IMR-90 (cell line): Measurements from ENCODE around the gene SLC9A9. TPM values are rescaled to one million over a fixed set of nuclear protein-coding genes. Genes with fewer than 3 reads are reported as not detected.

Experiments
- ATAC-seq: fragments of 200-7000 bp; cut with Tn5 transposase; 2 replicates; pipeline ENCODE4 v1.9.1; 2020; ENCODE audit warnings: low read depth, mild to moderate bottlenecking, moderate library complexity
- BruUV-seq: library from RNA; stranded (reverse); fragments of 400-500 nt; replicated peaks from 2 replicates; lab custom pipeline; 2021; lab: Mats Ljungman, UMichigan
- CTCF ChIA-PET: fragments of 300-600 bp; formaldehyde crosslinking; extraction: SDS; loops from one replicate; lab custom pipeline; 2021; ENCODE audit warnings: antibody characterized with exemption; lab: Yijun Ruan, JAX
- POLR2A ChIA-PET: fragments of 300-600 bp; sonication (Branson Sonifier 250); formaldehyde crosslinking; loops from one replicate; lab custom pipeline; 2022; ENCODE audit warnings: antibody characterized with exemption; ENCODE audit not compliant: unreplicated experiment; lab: Charles Lee
- DNase-seq: peaks from one replicate; pipeline ENCODE4 v3.0.0; 2013
- H2AFZ ChIP-seq: replicated peaks from 2 replicates; pipeline ENCODE3; 2013; ENCODE audit warnings: low read length, mild to moderate bottlenecking; ENCODE audit not compliant: poor library complexity
- H2AK5ac ChIP-seq: 2 replicates; pipeline ENCODE4 v1.6.1; 2013; ENCODE audit warnings: low read depth, low read length, inconsistent platforms
- H2AK9ac ChIP-seq: replicated peaks from 2 replicates; pipeline ENCODE3; 2013; ENCODE audit warnings: mild to moderate bottlenecking, low read depth, low read length, moderate library complexity; ENCODE audit not compliant: poor library complexity
- H2BK120ac ChIP-seq: 2 replicates; pipeline ENCODE4 v1.6.1; 2013; ENCODE audit warnings: low read depth, low read length, inconsistent platforms
- H2BK15ac ChIP-seq: 3 replicates; pipeline ENCODE4 v1.6.1; 2013; ENCODE audit warnings: low read depth, low read length, inconsistent platforms
- H2BK20ac ChIP-seq: 2 replicates; pipeline ENCODE4 v1.6.1; 2013; ENCODE audit warnings: low read depth, mild to moderate bottlenecking, inconsistent platforms, low read length, moderate library complexity
- H2BK5ac ChIP-seq: 2 replicates; pipeline ENCODE4 v1.6.1; 2013; ENCODE audit warnings: mild to moderate bottlenecking, low read depth, low read length, inconsistent platforms; ENCODE audit not compliant: poor library complexity, severe bottlenecking
- H3K14ac ChIP-seq: replicated peaks from 2 replicates; pipeline ENCODE4 v1.6.1; 2013; ENCODE audit warnings: low read depth, low read length, inconsistent platforms
- H3K18ac ChIP-seq: 2 replicates; pipeline ENCODE4 v1.6.1; 2013; ENCODE audit warnings: low read depth, low read length, control low read depth
- H3K23ac ChIP-seq: 2 replicates; pipeline ENCODE4 v1.6.1; 2013; ENCODE audit warnings: low read depth, low read length, inconsistent platforms
- H3K27ac ChIP-seq: 2 replicates; pipeline ENCODE4 v1.5.1; 2013; ENCODE audit warnings: mild to moderate bottlenecking, control low read depth, low read length; ENCODE audit not compliant: insufficient read depth
- H3K27me3 ChIP-seq: 2 replicates; pipeline ENCODE4 v1.6.1; 2013; ENCODE audit warnings: low read length; ENCODE audit not compliant: control insufficient read depth, insufficient read depth
- H3K36me3 ChIP-seq: 2 replicates; pipeline ENCODE4 v1.6.1; 2013; ENCODE audit warnings: low read length, mixed read lengths; ENCODE audit not compliant: control insufficient read depth, insufficient read depth
- H3K4ac ChIP-seq: 2 replicates; pipeline ENCODE4 v1.6.1; 2013; ENCODE audit warnings: low read depth, low read length, inconsistent platforms
- H3K4me1 ChIP-seq: 2 replicates; pipeline ENCODE4 v1.6.1; 2013; ENCODE audit warnings: low read length, mixed read lengths; ENCODE audit not compliant: control insufficient read depth, insufficient read depth
- H3K4me2 ChIP-seq: 2 replicates; pipeline ENCODE4 v1.6.1; 2013; ENCODE audit warnings: low read depth, mild to moderate bottlenecking, control low read depth, low read length, moderate library complexity
- H3K4me3 ChIP-seq: 2 replicates; pipeline ENCODE4 v1.5.1; 2013; ENCODE audit warnings: low read depth, mild to moderate bottlenecking, control low read depth, low read length, moderate library complexity; ENCODE audit not compliant: insufficient read depth
- H3K56ac ChIP-seq: 2 replicates; pipeline ENCODE4 v1.6.1; 2013; ENCODE audit warnings: low read length, inconsistent platforms; ENCODE audit not compliant: insufficient read depth; ENCODE audit errors: extremely low read depth
- H3K79me1 ChIP-seq, 2 experiments: 2 replicates each; pipeline ENCODE4 v1.6.1; 2013; ENCODE audit warnings: low read length in 2 of 2, inconsistent platforms in 1 of 2, low read depth in 1 of 2
- H3K9ac ChIP-seq: 2 replicates; pipeline ENCODE4 v1.6.1; 2013; ENCODE audit warnings: low read depth, low read length, control low read depth
- H3K9me1 ChIP-seq: 2 replicates; pipeline ENCODE4 v1.6.1; 2013; ENCODE audit warnings: low read length, inconsistent platforms; ENCODE audit not compliant: insufficient read depth
- H3K9me3 ChIP-seq: 2 replicates; pipeline ENCODE4 v1.6.1; 2013; ENCODE audit warnings: low read length; ENCODE audit not compliant: control insufficient read depth, insufficient read depth
- H4K20me1 ChIP-seq: 2 replicates; pipeline ENCODE4 v1.6.1; 2013; ENCODE audit warnings: low read length, inconsistent platforms; ENCODE audit not compliant: insufficient read depth
- H4K5ac ChIP-seq: 2 replicates; pipeline ENCODE4 v1.6.1; 2013; ENCODE audit warnings: mild to moderate bottlenecking, low read depth, low read length, control low read depth
- H4K8ac ChIP-seq, 2 experiments: 2 replicates each; pipeline ENCODE4 v1.6.1; 2013; ENCODE audit warnings: low read depth in 2 of 2, low read length in 2 of 2, control low read depth in 1 of 2, inconsistent platforms in 1 of 2
- H4K91ac ChIP-seq: 2 replicates; pipeline ENCODE4 v1.6.1; 2013; ENCODE audit warnings: low read depth, low read length, inconsistent platforms; ENCODE audit not compliant: insufficient read depth
- BHLHE40 ChIP-seq: fragments of 150-350 bp; IDR thresholded peaks from 2 replicates; pipeline ENCODE4 v1.6.1; 2016; ENCODE audit warnings: mild to moderate bottlenecking, low read depth, low read length
- CEBPB ChIP-seq: IDR thresholded peaks from 2 replicates; pipeline ENCODE4 v1.6.1; 2012; ENCODE audit warnings: low read depth, low read length, improper control_type of control experiment
- CHD1 ChIP-seq: IDR thresholded peaks from 2 replicates; pipeline ENCODE4 v1.6.1; 2012; ENCODE audit warnings: low read depth, low read length, improper control_type of control experiment
- CTCF ChIP-seq: conservative IDR thresholded peaks from 2 replicates; pipeline ENCODE4 v1.5.1; 2012; ENCODE audit warnings: mild to moderate bottlenecking, low read depth, low read length, improper control_type of control experiment
- ELK1 ChIP-seq: fragments of 150-350 bp; IDR thresholded peaks from 2 replicates; pipeline ENCODE4 v1.6.1; 2016; ENCODE audit warnings: low read depth, mild to moderate bottlenecking, low read length, moderate library complexity, borderline replicate concordance
- FOS ChIP-seq: fragments of 150-350 bp; IDR thresholded peaks from 2 replicates; pipeline ENCODE4 v1.6.1; 2016; ENCODE audit warnings: low read depth, low read length
- MAFK ChIP-seq: IDR thresholded peaks from 2 replicates; pipeline ENCODE4 v1.6.1; 2012; ENCODE audit warnings: low read depth, low read length, improper control_type of control experiment
- MAZ ChIP-seq: IDR thresholded peaks from 2 replicates; pipeline ENCODE4 v1.6.1; 2012; ENCODE audit warnings: low read depth, mild to moderate bottlenecking, low read length, improper control_type of control experiment, moderate library complexity, borderline replicate concordance
- MXI1 ChIP-seq: IDR thresholded peaks from 2 replicates; pipeline ENCODE4 v1.6.1; 2012; ENCODE audit warnings: low read depth, mild to moderate bottlenecking, low read length, moderate library complexity, borderline replicate concordance
- NFE2L2 ChIP-seq: fragments of 150-350 bp; IDR thresholded peaks from 2 replicates; pipeline ENCODE4 v1.6.1; 2016; ENCODE audit warnings: low read depth, mild to moderate bottlenecking, low read length
- POLR2A ChIP-seq: IDR thresholded peaks from 2 replicates; pipeline ENCODE4 v1.6.1; 2012; ENCODE audit warnings: mild to moderate bottlenecking, low read depth, low read length
- RAD21 ChIP-seq: IDR thresholded peaks from 2 replicates; pipeline ENCODE4 v1.6.1; 2012; ENCODE audit warnings: low read length, improper control_type of control experiment
- SMC3 ChIP-seq: fragments of 150-350 bp; IDR thresholded peaks from 2 replicates; pipeline ENCODE4 v1.6.1; 2016; ENCODE audit warnings: low read depth, mild to moderate bottlenecking, antibody characterized with exemption, low read length, moderate library complexity
- USF2 ChIP-seq: fragments of 150-350 bp; IDR thresholded peaks from 2 replicates; pipeline ENCODE4 v1.6.1; 2017; ENCODE audit warnings: mild to moderate bottlenecking, antibody characterized with exemption, low read length, low read depth
- WGBS, 2 experiments: methylation state at CpG; one replicate each; pipeline versions ENCODE4 v1.1.5 to v1.1.7; 2013; ENCODE audit warnings: missing lambda C conversion rate in 2 of 2; ENCODE audit not compliant: insufficient read length in 1 of 2; ENCODE audit errors: extremely low coverage in 2 of 2; 5-methylcytosine and 5-hydroxymethylcytosine counted together
- dilution Hi-C: fragments of 300-500 bp; cut with HindIII; formaldehyde crosslinking; loops from one replicate; pipeline ENCODE4 v1.14.3; 2018; ENCODE audit warnings: low sequenced_read_pairs; ENCODE audit not compliant: unreplicated experiment
- in situ Hi-C: fragments of 300-500 bp; cut with MboI; formaldehyde crosslinking; loops from 3 replicates; pipeline ENCODE4 v1.14.3; 2019; ENCODE audit warnings: low sequenced_read_pairs, inconsistent platforms, mixed read lengths
- intact Hi-C: fragments of 100-400 bp; cut with micrococcal nuclease; formaldehyde crosslinking; loops from 2 replicates; pipeline ENCODE4 v1.10.0; 2022
- polyA plus RNA-seq, 3 experiments: library from polyadenylated mRNA; depleted of rRNA; stranded (reverse); fragments of >200 nt; gene quantifications; 2 replicates each; pipeline ENCODE4 v1.2.3, GENCODE V29; 2012; ENCODE audit warnings: low replicate concordance in 1 of 3
- total RNA-seq: library from RNA; depleted of rRNA; stranded (reverse); fragments of >200 nt; gene quantifications from 2 replicates; pipeline ENCODE4 v1.2.3, GENCODE V29; 2012

Gene SLC9A9
- total and polyA plus RNA-seq, 2 of the 4 experiments (the other 2 are of a cell fraction), result 1.4 to 2.3 TPM

- ATAC-seq (peak; percentile 66), DNase-seq (peak; percentile 49)
- Histone ChIP-seq H2BK5ac (no peak overlapping the region), H3K27me3 (peaks cover 2% of the 10 kb centered on the region; the same call in 1 of the 2 replicates), H2AK9ac (no peak overlapping the region), H3K27ac (no peak overlapping the region; the same call in 1 of the 2 replicates), H3K4me3 (no peak overlapping the region), H3K9me1 (no peaks in the 10 kb centered on the region), H4K20me1 (no peaks in the 10 kb centered on the region), H2BK20ac (peak overlapping the region; percentile 49; the same call in 1 of the 2 replicates), H3K4ac (no peak overlapping the region), H3K9me3 (no peaks in the 10 kb centered on the region), H3K14ac (no peak overlapping the region; the same call in 1 of the 2 replicates), H3K18ac (0 out of 2 replicates have a peak overlapping the region, but pooled peaks have one; percentile 22), H2AK5ac (no peak overlapping the region), H4K91ac (no peak overlapping the region), H3K36me3 (no peaks in the 10 kb centered on the region), H2BK15ac (0 out of 3 replicates have a peak overlapping the region, but pooled peaks have one; percentile 15), H2AFZ (no peak overlapping the region), H3K56ac (no peak overlapping the region), H2BK120ac (no peak overlapping the region), H4K8ac (0 out of 4 replicates have a peak overlapping the region, but pooled peaks of 1 of the 2 experiments have one; percentile 35), H3K4me1 (no peaks in the 10 kb centered on the region), H3K79me1 (no peaks in the 10 kb centered on the region), H4K5ac (no peak overlapping the region), H3K4me2 (peak overlapping the region; percentile 26; the same call in 1 of the 2 replicates), H3K23ac (no peak overlapping the region), H3K9ac (no peak overlapping the region)
- CTCF ChIA-PET, result interaction anchor here (0.7 kb wide), 1 partner anchor 472 kb away, joined by 4 read pairs; no protein-coding TSS in a partner anchor
- TF ChIP-seq BHLHE40 (no peak), POLR2A (no peak), USF2 (no peak), MAFK (no peak), FOS (no peak), NFE2L2 (no peak), CTCF (no peak), ELK1 (no peak), RAD21 (no peak), CEBPB (no peak), CHD1 (no peak), SMC3 (no peak), MAZ (no peak), MXI1 (no peak)
- in situ Hi-C loops, result no loop called here
- POLR2A ChIA-PET, result no interaction called here
- dilution Hi-C loops, result no loop called here
- intact Hi-C loops, result loop anchor here (2.0 to 5.0 kb wide), 2 partner anchors 873 to 1870 kb away; no protein-coding TSS in a partner anchor
- BruUV-seq, result no TSS peak
- WGBS, 2 experiments, result 50% methylated on average over 2 of the region's 7 CpGs; no CpG with 5 or more reads in 1 of the 2 experiments
Measured at GRCh38 chr3:143897576-143898295, 49.5 kb upstream of the SLC9A9 start.
